ENCODE measurements around the gene BRPF1.
A peak's percentile ranks its signal among the peaks of the same experiment; 100 is the strongest.
"Not testable (repeated sequence)": the region's sequence is repeated elsewhere in the genome, so short reads cannot be mapped to it uniquely, and the experiment has no call there.

The BRPF1 gene

DNA sequence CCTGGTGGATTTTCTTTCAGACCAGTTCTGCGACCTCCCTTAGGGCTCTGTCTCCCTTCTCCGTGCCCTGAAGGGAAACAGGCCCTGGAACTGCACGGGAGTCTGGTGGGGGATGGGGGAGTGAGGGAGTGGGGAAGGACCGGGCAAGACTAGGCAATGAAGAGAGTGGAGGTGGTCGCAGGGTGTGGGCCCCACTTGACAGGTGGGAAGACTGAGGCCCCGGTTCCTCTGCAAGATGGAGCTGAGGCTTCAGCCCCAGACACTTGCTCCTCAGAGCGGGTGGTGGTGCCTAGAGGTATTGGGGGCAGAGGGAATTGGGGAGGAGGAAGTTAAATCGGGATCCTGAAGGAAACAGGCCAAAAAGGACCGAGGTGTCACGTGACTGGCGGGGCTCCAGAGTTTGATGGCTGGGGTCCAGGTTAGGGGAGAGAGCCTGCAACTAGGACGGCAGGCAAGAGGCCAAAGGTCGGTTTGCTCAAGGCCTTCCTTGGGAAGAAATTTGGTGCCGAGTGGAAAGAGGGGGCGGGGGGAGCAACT lies 38.8 kb downstream of the BRPF1 start:
- no peak for DNase-seq

DNA sequence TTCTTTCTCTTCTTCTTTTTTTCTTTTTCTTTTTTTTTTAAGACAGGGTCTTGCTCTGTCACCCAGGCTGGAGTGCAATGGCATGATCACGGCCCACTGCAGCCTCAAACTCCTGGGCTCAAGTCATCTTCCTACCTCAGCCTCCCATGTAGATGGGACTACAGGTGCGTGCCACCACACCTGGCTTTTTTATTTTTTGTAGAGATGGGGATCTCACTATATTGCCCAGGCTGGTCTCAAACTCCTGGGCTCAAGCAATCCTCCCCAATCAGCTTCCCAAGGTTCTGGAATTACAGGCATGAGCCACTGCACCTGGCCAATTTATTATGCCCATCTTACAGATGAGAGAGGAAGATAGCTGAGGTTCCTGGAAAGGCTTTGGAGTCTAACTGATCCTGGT lies 39.5 kb downstream of the BRPF1 start:
- DNase-seq = not testable (repeated sequence)

DNA sequence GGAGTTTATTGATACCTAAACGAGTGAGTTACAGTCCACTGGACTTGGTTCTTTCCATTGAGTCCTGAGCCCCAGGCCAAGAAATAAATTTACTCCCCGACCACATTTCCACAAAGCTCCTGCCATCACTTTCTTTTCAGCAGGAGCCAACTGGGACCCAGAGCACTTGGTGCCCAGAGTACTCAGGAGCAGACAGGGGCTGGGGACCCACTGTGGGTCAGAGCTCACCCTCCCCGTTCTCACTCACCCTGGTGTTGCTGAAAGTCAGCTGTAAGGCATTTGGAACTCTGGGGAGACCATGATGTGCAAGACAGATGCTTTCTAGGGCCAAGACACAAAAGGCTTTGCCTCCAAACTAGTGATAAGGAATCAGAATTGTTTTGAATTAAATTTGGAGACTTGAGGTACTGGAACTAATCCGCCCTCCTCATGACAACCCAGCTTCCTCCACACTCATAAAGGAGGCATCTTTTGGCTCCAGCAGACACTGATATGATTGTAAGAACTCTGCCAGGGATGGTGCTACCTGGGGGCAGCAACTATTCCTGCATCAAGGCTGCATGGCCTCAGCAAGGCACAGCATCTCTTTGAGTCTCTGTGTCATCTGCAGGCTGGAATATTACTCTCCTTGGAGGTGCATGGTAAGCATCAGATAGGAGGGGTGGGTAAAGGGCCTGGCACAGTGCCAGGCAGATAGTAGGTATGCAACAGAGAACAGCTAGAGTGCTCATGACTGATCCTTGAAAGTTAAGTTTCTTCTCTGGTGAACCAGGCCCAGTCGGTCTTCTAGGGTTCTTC lies 45.6 kb downstream of the BRPF1 start:
- DNase-seq = no peak

DNA sequence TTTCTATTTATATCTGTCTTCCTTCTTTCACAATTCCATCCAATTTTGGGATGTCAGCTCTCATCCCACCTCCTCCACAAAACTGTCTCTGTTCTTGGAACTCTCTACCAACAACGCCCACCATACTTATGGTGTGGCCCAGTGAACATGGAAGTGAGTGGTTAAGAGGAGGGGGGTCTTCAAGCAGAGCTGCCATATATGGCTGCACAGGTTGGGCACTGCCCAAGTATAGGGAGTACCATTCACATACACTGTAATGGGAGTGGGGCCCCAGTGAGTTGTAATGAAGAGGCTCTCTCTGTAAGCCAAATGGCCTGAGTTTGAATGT lies 46.1 kb downstream of the BRPF1 start:
- no peak for DNase-seq

DNA sequence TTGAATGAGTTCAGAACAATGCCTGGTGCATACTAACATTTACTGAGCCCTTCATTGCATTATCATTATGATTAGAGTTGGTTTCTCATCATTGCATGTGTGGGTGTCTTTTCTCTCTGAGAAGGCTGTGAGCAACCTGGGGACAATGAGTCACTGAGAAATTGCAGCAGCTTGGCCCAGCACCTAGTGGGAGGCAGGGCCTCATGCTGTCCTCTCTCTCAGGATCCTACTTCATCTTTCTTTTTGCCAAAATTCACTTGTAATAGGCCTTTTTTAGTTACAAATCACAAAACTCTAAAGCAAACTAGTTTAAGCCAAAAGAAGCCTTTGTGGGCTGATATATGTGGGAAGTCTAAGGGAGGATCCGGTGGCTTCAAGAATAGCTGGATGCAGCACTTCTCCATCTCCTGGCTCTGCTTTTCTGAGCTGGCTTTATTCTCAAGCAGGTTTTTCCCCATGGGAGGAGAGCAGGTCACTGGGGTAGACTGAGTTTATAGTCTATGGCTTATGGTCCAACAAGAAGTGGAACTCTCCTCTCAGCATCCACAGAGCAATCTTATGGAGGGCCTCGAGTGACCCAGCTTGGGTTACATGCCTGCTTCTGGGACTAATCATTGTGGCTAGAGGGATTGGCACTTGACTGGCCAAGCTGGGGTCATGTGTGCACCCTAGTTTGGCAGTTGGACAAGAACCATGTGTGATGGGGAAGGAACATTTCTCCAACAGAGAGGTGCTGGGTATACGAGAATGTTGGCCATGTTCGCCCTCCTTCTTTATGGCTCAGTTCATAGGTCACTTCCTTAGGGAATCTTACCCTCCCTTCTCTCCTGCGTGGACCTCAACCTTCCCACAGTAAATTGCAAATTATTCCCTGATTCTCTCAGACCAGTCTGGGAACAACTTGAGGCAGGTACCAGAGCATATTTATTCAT lies 46.9 kb downstream of the BRPF1 start:
- no peak for DNase-seq

DNA sequence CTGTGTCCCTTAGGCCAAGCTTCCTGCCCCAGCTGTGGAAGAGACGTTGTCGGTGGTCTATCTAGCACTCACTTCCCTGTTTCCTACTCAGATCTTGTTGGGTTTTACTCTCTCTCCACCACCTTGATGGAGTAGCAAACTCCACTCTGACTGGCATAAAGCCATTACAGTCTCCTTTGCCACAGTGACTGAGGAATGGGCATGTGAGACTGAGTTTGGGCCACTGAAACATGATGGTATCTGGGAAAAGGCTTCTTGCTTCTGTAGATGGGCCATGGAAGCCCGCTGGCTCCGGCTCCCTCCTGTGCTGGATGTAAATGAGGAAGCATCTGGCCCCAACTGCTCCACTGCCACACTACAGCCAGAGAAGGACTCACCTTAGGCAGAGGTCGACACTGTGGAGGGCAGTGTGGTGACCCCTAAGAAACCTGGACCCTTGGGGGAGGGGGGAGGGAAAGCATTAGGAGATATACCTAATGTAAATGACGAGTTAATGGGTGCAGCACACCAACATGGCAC lies 47.6 kb downstream of the BRPF1 start:
- no peak for DNase-seq

DNA sequence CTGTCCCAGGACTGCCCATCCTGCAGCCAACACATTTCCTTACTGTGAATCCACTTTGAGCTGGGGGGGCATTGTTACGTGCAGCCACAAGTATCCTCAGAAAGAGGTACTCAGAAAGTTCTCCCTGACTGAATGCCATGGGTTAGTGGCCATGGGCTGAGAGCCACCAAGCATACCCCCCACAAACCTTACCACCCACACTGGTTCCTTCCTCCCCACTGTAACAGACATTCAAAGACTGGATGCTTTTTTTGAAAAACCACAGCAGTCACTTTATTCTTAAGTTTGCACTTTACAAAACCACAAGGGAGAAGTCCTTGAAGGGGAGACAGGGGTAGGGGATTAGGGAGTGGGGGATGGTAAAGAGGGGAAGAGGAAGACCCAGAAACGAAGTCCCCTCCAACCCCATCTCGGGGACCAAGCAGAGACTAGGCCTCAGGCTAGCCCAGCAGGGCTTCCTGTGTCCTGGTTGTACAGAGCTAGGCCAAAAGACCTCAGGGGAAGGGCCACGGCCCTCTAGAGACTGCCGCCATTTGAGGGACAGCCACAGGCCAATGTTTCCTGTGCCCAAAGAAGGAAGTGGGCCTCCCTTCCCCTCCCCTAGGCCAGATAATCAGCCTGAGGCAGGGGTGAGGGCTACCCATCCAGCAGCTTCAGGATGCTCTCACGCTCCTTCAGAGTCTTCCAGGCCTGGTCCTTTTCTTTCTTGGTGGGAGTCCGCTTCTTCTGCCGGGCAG lies 48.4 kb downstream of the BRPF1 start:
- DNase-seq = no peak

DNA sequence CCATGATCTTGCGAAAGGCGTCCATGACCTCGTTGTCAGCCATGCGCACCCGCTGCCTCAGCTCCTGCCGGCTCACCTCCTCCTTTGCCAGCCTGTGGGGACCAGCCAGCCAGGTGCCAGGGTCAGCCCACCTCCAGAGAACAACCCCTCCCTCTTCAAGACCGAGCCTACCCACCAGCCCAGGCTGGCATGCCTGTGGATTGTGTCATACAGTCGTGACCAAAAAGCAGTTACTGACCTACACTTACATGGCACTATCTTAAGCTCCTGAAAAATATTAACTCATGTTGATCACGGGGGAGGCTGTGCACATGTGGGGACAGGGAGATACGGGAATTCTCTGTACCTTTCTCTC lies 48.9 kb downstream of the BRPF1 start:
- no peak for DNase-seq

DNA sequence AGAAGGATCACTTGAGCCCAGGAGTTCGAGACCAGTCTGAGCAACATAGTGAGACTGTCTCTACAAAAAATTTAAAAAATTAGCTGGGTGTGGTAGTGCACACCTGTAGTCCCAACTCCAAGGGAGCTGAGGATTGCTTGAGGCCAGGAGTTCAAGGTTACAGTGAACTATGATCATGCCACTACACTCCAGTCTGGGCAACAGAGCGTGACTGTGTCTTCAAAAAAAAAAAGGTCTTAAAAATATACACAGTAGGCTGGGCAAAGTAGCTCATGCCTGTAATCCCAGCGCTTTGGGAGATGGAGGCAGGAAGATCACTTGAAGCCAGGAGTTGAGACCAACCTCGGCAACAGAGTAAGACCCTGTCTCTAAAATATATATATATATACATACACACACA lies 49.4 kb downstream of the BRPF1 start:
- DNase-seq = no peak

DNA sequence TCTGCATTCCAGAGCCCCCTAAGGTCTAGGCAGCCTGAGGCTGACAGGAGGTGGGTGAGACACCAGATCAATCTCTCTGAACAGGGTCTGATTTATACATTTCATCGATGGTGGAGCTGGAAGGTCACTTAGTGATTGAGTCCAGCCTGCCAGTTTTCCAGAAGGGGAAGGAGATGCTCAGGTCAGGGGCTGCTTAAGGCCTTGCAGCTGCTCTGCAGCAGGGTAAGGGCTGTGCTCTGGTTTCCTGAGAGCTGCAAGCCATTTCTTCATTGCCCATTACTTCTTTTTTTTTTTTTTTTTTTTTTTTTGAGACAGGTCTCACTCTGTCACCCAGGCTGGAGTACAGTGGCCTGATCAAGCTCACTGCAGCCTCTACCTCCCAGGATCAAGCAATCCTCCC lies 50.0 kb downstream of the BRPF1 start:
- no peak for DNase-seq

DNA sequence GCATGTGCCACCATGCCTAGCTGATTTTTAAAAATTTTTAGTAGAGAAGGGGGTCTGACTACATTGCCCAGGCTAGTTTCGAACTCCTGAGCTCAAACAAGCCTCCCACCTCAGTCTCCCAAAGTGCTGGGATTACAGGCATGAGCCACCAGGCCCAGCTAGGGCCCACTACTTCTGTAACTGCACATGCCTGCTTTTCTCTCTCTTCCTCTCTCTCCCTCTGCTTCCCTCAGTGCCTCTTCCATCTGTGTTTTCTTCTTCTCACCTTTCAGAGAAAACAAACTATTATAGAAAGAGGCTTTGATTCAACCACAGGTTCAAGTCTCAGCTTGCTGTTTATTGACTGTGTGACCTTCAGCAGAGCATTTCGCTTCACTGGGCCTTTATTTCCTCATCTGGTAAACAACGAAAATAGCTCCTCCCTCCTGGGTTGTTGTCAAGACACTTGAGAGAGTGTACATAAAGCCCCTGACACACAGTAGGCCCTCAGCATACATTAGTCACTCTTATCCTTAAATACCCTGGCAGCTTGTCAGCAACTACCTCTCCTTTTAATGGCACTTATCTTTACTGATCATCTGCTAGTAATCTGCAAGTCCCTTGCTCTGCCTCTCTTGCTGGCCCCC lies 50.6 kb downstream of the BRPF1 start:
- no peak for DNase-seq

DNA sequence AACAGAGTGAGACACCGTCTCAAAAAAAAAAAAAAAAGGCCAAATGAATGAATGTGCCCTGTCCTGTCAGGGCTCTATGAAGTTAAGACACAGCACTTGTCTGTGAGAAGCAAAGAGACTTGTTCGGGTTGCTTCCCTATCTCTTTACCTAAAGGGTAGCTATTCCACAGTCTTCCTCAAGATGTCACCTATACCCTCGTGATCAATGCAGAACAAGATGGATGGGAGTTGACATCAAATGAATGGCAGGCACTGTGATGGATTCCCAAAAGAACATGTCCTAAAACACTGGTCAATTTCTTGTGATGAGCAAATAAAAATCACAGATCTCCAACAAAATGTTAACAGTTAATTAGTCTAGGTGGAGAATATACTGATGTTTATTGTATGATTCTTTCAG lies 51.2 kb downstream of the BRPF1 start:
- DNase-seq = peak; percentile 20

DNA sequence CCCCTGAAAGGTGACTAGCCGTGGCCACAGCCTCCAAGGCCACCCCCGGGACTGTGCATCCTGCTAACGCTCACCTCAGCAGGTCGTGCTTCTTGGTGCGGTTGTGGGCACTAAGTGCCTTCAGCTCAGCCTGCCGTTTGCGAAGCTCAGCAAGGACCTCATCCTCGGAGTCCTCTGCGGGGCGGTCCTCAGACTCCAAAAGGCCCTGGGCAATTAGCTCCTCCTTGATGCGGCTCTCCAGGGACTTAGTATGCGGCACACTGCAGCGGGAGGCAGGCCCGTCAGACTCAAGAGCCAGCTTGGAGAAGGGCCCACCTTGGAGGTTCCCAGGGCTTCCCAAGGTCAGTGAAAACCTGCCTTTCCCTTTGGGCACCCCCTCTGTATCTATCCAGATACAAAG lies 52.4 kb downstream of the BRPF1 start:
- no peak for DNase-seq

DNA sequence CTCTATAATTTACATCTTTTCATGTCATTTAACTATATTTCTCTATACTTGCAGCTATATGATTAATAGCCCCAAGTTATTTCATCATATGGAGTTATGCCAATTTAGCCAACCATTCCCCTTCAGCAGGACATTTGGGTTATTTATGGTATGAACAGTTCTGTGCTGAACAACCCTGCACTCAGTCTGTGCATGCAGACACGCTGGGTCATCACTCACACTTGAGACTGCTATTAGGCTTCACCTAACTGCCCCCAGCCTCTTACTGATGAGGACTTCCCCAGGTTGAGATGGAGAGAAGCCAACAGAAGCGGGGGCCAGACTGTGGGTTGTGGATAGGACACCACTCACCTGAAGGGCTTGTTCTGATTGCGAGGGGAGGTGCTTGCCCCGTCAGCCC lies 53.4 kb downstream of the BRPF1 start:
- DNase-seq = no peak

DNA sequence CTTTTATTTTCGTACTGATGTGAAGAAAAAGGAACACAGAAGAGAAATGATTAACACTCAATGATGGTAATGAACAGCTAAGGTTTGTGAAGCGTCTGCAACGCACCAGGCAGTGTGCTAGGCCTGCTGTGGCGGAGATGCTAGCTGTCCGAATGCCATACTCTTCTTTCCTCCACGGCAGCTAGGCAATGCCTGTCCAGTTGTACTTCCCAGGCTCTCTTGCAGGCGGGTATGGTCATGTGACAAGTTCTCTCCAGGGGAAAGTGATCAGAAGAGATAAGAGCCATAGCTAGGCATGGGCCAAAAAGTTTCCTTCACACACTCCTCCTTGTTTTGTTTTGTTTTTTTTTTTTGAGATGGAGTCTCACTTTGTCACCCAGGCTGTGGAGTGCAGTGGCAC lies 54.1 kb downstream of the BRPF1 start:
- no peak for DNase-seq

DNA sequence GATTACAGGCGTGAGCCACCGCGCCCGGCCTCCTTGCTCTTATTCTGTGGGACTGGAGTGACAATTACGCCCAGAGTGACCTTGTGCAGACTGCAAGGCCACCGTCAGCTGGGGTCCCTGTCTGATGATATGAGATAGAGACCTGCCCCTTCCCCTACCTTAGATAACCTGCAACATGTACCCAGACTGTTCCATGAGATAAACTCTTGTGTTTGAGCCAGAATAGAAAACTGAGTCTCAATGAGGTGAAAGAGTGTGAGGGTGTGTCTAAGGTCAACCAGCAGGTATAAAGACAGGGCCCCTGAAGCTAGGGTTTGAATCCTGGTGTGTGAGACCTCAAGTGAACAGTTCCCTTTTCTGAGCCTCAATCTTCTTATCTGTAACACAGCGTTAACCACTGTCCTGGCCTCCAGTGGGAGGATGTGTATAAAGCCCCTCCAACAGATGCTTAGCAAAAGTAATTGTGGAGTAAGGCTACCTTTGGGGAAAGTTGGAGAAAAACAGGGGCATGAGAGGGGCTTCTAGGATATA lies 54.7 kb downstream of the BRPF1 start:
- DNase-seq = no peak

DNA sequence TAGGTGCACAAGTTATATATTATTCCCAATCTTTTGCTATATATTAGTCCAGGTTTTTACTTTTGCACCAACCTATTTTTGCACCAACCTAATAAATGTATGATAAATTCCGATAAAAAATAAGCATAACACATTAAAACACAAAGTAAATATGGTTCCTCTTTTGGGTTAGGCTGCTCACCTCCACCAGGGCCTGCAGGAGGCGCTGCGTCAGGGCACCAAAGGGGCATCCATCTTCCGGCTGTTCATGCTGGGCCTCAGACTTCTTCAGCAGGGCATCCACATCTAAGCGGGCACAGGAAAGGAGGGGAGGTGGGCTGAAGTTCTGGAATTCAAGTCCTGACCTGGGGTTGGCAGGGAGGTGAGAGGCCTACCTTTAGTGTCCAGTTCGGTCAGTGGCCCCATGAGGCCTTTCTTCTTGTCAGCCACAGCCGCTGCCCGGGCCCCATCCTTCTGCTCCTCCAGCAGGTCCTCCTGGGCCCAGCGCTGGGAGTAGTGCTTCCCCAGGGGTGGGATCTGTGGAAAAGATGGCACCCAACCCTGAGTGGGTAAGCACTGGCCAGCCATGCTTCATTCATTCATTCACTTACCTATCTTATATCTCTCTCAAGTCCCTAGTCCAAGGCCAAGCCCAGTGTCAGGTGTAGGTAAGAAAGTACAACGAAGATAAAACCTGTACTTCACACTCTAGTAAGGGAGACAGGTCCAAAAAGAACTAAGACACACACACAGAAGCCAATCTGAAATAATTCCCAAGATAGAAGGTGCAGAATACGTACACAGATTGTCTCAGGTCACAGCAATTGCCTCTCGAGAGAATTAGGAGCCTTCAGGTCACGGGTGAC lies 55.5 kb downstream of the BRPF1 start:
- no peak for DNase-seq

DNA sequence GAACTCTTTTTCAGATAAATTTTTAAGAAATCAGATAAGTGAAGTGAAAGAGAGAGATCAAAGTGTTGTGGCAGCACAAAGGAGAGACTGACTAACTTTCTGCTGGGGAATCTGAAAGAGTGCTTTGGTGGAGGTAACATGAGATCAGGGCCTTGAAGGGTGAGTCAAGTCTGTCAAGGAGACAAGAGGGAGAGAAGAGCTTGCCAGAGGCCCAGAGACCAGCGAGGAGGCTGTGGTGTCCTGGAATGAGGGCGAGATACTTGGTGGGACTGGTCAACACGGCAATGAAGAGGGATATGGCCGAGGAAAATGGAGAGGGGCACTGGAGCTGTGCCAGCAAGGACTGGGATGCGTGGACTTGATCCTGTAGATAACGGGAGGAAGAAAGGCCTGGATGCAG lies 56.2 kb downstream of the BRPF1 start:
- no peak for DNase-seq

DNA sequence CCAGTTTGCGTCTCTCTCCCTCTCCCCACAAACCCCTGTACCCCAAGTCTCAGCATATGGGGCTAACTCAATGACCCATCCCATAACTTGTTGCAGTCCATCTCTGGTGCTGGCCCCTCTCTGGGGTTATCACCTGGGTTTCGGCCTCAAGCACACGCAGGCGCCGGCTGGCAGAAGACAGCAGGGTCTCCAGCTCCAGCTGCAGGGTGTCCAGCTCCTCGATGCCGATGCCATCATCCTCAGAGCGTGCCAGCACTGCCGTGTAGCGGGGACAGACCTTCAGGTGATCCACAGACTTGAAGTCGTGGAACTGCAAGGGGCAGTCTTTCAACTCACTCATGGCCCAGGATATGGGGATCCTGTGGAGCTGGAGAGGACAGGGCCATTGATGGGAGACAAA lies 59.6 kb downstream of the BRPF1 start:
- DNase-seq = no peak

DNA sequence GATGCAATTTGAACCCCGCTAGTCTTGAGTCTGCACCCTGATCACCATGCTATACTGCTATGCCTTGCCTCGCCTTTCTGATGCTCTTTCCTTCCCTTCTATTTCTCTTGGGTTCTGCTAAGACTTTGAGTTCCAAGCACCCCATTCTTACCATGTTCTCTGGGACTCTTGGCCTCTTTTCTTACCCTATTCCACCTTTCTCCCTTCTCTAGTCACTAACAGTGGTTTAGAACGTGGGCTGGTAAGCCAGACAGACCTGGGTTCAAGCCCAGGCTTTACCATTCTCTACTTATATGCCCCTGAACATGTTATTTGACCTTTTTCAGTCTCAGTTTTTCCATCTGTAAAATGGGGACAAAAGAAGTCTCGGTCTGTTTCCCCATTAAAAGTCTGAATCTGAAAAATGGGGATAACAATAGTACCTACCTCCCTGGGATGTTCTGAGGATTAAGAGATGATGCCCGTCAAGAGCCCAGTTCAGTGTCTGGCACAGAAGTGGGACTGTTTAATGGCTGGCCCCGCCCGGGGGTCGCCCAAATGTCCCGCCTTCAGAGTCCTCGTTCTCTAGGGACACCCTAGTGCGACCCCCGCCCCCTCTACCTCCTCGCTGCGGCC lies 60.4 kb downstream of the BRPF1 start:
- DNase-seq = no peak
